Forelimb muscle (tissue), 1 donor: Measurements from ENCODE around the gene VPS72. TPM values are rescaled to one million over a fixed set of nuclear protein-coding genes. Genes with fewer than 3 reads are reported as not detected.

ENCODE experiments used
- DNase-seq: peaks from one replicate; pipeline ENCODE4 v3.0.0-alpha.2; 2013; ENCODE audit warnings: low read depth
- polyA plus RNA-seq: library from polyadenylated mRNA; unstranded; fragments of 120-200 nt; gene quantifications from one replicate; pipeline ENCODE4 v1.2.1, GENCODE V29; 2013; ENCODE audit not compliant: insufficient read length

The VPS72 gene
- polyA plus RNA-seq, 1 donor, result 46.7 TPM

- DNase-seq, result no peak
These were observed 2.8 kb downstream of the VPS72 start for GRCh38 chr1:151187205-151187604.

- no peak for DNase-seq
These were observed 5.8 kb downstream of the VPS72 start for GRCh38 chr1:151184211-151184610.

GRCh38 chr1:151176514-151177045, 13.4 kb downstream of the VPS72 start:
- DNase-seq, result no peak

GRCh38 chr1:151175863-151176262, 14.1 kb downstream of the VPS72 start, which contains the start of gene TMOD4:
Gene TMOD4, minus strand, starts transcription at chr1:151175981. Its CDS starts 1,106 bp downstream, at chr1:151174875.
- no peak for DNase-seq

GRCh38 chr1:151175041-151175741, 14.8 kb downstream of the VPS72 start:
- no peak for DNase-seq

GRCh38 chr1:151171190-151171589, 18.8 kb downstream of the VPS72 start:
- DNase-seq, result no peak

- no peak for DNase-seq
These were observed 22.9 kb downstream of the VPS72 start for GRCh38 chr1:151167116-151167515.

- DNase-seq, result no peak
These were observed 23.5 kb downstream of the VPS72 start for GRCh38 chr1:151166505-151166956.

GRCh38 chr1:151165738-151166504, 24.1 kb downstream of the VPS72 start, which contains the start of the genes LYSMD1 and SCNM1:
Gene LYSMD1, minus strand, starts transcription at chr1:151165902. Its CDS starts 644 bp downstream, at chr1:151165258.
Gene SCNM1, plus strand, starts transcription at chr1:151166144. Its CDS starts 9 bp downstream, at chr1:151166153.
- DNase-seq, result peak; percentile 98

GRCh38 chr1:151165281-151165737, 24.7 kb downstream of the VPS72 start:
- DNase-seq, result no peak

- DNase-seq, result no peak
These were observed 25.2 kb downstream of the VPS72 start for GRCh38 chr1:151164732-151165280.

- no peak for DNase-seq
These were observed 30.6 kb downstream of the VPS72 start for GRCh38 chr1:151159373-151159772.

- DNase-seq, result no peak
These were observed 31.2 kb downstream of the VPS72 start for GRCh38 chr1:151158751-151159251.

- no peak for DNase-seq
These were observed 31.7 kb downstream of the VPS72 start for GRCh38 chr1:151158326-151158725.

- no peak for DNase-seq
These were observed 32.9 kb downstream of the VPS72 start for GRCh38 chr1:151157067-151157531.

GRCh38 chr1:151156515-151156819, 33.5 kb downstream of the VPS72 start, which contains the start of gene TNFAIP8L2:
Gene TNFAIP8L2, plus strand, starts transcription at chr1:151156649. Its CDS starts 2,049 bp downstream, at chr1:151158698.
- DNase-seq, result no peak

- DNase-seq, result no peak
These were observed 42.3 kb downstream of the VPS72 start for GRCh38 chr1:151147665-151148064.

GRCh38 chr1:151147132-151147503, 42.9 kb downstream of the VPS72 start:
- DNase-seq, result no peak

GRCh38 chr1:151146412-151147131, 43.4 kb downstream of the VPS72 start, which contains the start of gene SEMA6C:
Gene SEMA6C, minus strand, starts transcription at chr1:151146631. Its CDS starts 4,010 bp downstream, at chr1:151142621.
- peak; percentile 86 for DNase-seq

GRCh38 chr1:151146072-151146411, 44.0 kb downstream of the VPS72 start:
- no peak for DNase-seq
